ENCODE measurements around the gene STK32C.
"Not testable (repeated sequence)": the region's sequence is repeated elsewhere in the genome, so short reads cannot be mapped to it uniquely, and the experiment has no call there.

The STK32C gene

DNA sequence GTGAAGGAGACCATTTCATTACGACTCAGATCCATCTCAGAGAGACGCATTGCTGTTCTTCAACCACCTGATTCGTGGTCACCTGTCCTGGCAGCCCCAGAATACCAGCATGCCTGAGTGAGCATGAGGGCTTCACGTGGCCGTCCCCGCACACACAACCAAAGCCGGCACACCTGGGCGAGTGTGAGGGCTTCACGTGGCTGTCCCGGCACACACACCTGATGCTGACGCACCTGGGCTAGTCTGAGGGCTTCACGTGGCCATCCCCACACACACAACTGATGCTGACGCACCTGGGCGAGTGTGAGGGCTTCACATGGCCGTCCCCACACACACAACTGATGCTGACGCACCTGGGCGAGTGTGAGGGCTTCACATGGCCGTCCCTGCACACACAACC is 86.8 kb downstream of the STK32C start:
- not testable (repeated sequence) for ATAC-seq

GRCh38 chr10:132220061-132220460 is 87.7 kb downstream of the STK32C start:
- TF ChIP-seq ARNTL (CRISPR knock-in tag; IDR thresholded peaks at IDR 0.05; ENCODE audit: borderline replicate concordance, low read depth) (no peak), ZNF8 (CRISPR knock-in tag; IDR thresholded peaks at IDR 0.05) (no peak), ZFP3 (CRISPR knock-in tag; IDR thresholded peaks at IDR 0.05) (no peak), OSR1 (CRISPR knock-in tag; IDR thresholded peaks at IDR 0.05) (no peak)
- TF ChIP-seq, protein P1, sequence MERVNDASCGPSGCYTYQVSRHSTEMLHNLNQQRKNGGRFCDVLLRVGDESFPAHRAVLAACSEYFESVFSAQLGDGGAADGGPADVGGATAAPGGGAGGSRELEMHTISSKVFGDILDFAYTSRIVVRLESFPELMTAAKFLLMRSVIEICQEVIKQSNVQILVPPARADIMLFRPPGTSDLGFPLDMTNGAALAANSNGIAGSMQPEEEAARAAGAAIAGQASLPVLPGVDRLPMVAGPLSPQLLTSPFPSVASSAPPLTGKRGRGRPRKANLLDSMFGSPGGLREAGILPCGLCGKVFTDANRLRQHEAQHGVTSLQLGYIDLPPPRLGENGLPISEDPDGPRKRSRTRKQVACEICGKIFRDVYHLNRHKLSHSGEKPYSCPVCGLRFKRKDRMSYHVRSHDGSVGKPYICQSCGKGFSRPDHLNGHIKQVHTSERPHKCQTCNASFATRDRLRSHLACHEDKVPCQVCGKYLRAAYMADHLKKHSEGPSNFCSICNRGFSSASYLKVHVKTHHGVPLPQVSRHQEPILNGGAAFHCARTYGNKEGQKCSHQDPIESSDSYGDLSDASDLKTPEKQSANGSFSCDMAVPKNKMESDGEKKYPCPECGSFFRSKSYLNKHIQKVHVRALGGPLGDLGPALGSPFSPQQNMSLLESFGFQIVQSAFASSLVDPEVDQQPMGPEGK (CRISPR knock-in tag; IDR thresholded peaks at IDR 0.05; ENCODE audit: borderline replicate concordance): no peak
- TF ChIP-seq, protein P2, sequence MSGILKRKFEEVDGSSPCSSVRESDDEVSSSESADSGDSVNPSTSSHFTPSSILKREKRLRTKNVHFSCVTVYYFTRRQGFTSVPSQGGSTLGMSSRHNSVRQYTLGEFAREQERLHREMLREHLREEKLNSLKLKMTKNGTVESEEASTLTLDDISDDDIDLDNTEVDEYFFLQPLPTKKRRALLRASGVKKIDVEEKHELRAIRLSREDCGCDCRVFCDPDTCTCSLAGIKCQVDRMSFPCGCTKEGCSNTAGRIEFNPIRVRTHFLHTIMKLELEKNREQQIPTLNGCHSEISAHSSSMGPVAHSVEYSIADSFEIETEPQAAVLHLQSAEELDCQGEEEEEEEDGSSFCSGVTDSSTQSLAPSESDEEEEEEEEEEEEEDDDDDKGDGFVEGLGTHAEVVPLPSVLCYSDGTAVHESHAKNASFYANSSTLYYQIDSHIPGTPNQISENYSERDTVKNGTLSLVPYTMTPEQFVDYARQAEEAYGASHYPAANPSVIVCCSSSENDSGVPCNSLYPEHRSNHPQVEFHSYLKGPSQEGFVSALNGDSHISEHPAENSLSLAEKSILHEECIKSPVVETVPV (CRISPR knock-in tag; IDR thresholded peaks at IDR 0.05): no peak
- ATAC-seq: no peak

GRCh38 chr10:132219486-132219885 is 88.3 kb downstream of the STK32C start:
- ATAC-seq: no peak
- TF ChIP-seq ZNF565 (CRISPR knock-in tag; conservative IDR thresholded peaks at IDR 0.05; ENCODE audit: low read depth): no peak
- TF ChIP-seq, protein P2 (CRISPR knock-in tag; IDR thresholded peaks at IDR 0.05): no peak
- TF ChIP-seq GLIS3 (CRISPR knock-in tag; IDR thresholded peaks at IDR 0.05): no peak
- no peak for TF ChIP-seq ZC3H10 (CRISPR knock-in tag; IDR thresholded peaks at IDR 0.05)
- TF ChIP-seq RARB (CRISPR knock-in tag; IDR thresholded peaks at IDR 0.05): no peak
- TF ChIP-seq OSR1 (CRISPR knock-in tag; IDR thresholded peaks at IDR 0.05): no peak
- no peak for TF ChIP-seq TOX (CRISPR knock-in tag; IDR thresholded peaks at IDR 0.05; ENCODE audit: borderline replicate concordance)
- TF ChIP-seq ARNTL (CRISPR knock-in tag; IDR thresholded peaks at IDR 0.05; ENCODE audit: borderline replicate concordance, low read depth): no peak
- TF ChIP-seq TCF4 (CRISPR knock-in tag; IDR thresholded peaks at IDR 0.05; ENCODE audit: borderline replicate concordance): no peak
- no peak for TF ChIP-seq ZFP30 (CRISPR knock-in tag; IDR thresholded peaks at IDR 0.05)
- TF ChIP-seq CSDC2 (CRISPR knock-in tag; IDR thresholded peaks at IDR 0.05): no peak
- TF ChIP-seq, protein P3, sequence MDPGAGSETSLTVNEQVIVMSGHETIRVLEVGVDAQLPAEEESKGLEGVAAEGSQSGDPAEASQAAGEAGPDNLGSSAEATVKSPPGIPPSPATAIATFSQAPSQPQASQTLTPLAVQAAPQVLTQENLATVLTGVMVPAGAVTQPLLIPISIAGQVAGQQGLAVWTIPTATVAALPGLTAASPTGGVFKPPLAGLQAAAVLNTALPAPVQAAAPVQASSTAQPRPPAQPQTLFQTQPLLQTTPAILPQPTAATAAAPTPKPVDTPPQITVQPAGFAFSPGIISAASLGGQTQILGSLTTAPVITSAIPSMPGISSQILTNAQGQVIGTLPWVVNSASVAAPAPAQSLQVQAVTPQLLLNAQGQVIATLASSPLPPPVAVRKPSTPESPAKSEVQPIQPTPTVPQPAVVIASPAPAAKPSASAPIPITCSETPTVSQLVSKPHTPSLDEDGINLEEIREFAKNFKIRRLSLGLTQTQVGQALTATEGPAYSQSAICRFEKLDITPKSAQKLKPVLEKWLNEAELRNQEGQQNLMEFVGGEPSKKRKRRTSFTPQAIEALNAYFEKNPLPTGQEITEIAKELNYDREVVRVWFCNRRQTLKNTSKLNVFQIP (CRISPR knock-in tag; IDR thresholded peaks at IDR 0.05; ENCODE audit: borderline replicate concordance, low read depth): no peak
- no peak for TF ChIP-seq ZNF8 (CRISPR knock-in tag; IDR thresholded peaks at IDR 0.05)
- TF ChIP-seq ZFP3 (CRISPR knock-in tag; IDR thresholded peaks at IDR 0.05): no peak
- no peak for TF ChIP-seq ZNF70 (CRISPR knock-in tag; IDR thresholded peaks at IDR 0.05)
- TF ChIP-seq, protein P1 (CRISPR knock-in tag; IDR thresholded peaks at IDR 0.05; ENCODE audit: borderline replicate concordance): no peak
- no peak for TF ChIP-seq SNAI2 (CRISPR knock-in tag; IDR thresholded peaks at IDR 0.05)
- TF ChIP-seq BACH2 (CRISPR knock-in tag; IDR thresholded peaks at IDR 0.05; ENCODE audit: borderline replicate concordance): no peak
- TF ChIP-seq TSHZ2 (CRISPR knock-in tag; IDR thresholded peaks at IDR 0.05): no peak

DNA sequence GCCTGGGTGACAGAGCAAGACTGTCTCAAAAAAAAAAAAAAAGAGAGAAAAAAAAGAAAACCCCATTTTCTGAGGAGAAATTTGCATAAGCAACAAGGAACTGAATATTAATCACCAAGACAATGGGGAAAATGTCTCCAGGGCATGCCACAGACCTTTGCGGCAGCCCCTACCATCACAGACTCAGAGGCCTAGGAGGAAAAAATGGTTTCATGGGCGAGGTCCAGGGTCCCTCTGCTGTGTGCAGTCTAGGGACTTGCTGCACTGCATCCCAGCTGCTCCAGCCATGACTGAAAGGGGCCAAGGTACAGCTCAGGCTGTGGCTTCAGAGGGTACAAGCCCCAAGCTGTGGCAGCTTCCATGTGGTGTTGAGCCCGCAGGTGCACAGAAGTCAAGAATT is 91.3 kb downstream of the STK32C start:
- ATAC-seq: not testable (repeated sequence)

Data from SK-N-SH treated with all-trans-retinoic acid at 6 μM for 48 hours (cell line).